CD4-positive, alpha-beta memory T cell (primary cell): Measurements from ENCODE around the gene ARHGAP42. TPM values are rescaled to one million over a fixed set of nuclear protein-coding genes. Genes with fewer than 3 reads are reported as not detected.

Source experiments
- CTCF ChIA-PET: fragments of 350-600 bp; sonication (Branson Sonifier 250); formaldehyde crosslinking; loops from one replicate; lab custom pipeline; 2021; ENCODE audit warnings: inconsistent platforms; ENCODE audit not compliant: partially characterized antibody; lab: Charles Lee
- POLR2A ChIA-PET: fragments of 350-600 bp; sonication (Branson Sonifier 250); formaldehyde crosslinking; loops from one replicate; lab custom pipeline; 2021; ENCODE audit not compliant: partially characterized antibody; lab: Charles Lee
- DNase-seq, 5 donors: peaks; one replicate each; pipeline versions ENCODE4 v3.0.0 to v3.0.0-alpha.2; 2020 to 2022; ENCODE audit warnings: mixed read lengths in 1 of 5
- H3K27ac ChIP-seq: one replicate; pipeline ENCODE4 v1.7.0; 2013; ENCODE audit warnings: low read depth, low read length
- H3K27me3 ChIP-seq: 2 replicates; pipeline ENCODE4 v1.7.0; 2013; ENCODE audit warnings: mild to moderate bottlenecking, low read length, moderate library complexity; ENCODE audit not compliant: insufficient read depth
- H3K36me3 ChIP-seq: 2 replicates; pipeline ENCODE4 v1.7.0; 2013; ENCODE audit warnings: mild to moderate bottlenecking, low read length, moderate library complexity; ENCODE audit not compliant: insufficient read depth
- H3K4me1 ChIP-seq: 2 replicates; pipeline ENCODE4 v1.7.0; 2013; ENCODE audit warnings: mild to moderate bottlenecking, low read length, moderate library complexity; ENCODE audit not compliant: insufficient read depth
- H3K4me3 ChIP-seq, 2 donors: one replicate each; pipeline ENCODE4 v1.7.0; 2013; ENCODE audit warnings: low read length in 2 of 2, mild to moderate bottlenecking in 1 of 2
- H3K9me3 ChIP-seq, 2 donors: one replicate each; pipeline ENCODE4 v1.7.0; 2013; ENCODE audit warnings: low read length in 2 of 2, control low read depth in 1 of 2; ENCODE audit not compliant: control insufficient read depth in 1 of 2
- H3K27ac Mint-ChIP-seq, 7 donors: one replicate each; pipeline ENCODE4 v1.8.0; 2020 to 2021; ENCODE audit warnings: mixed read lengths in 7 of 7, mild to moderate bottlenecking in 6 of 7, inconsistent platforms in 3 of 7, moderate library complexity in 3 of 7
- H3K27me3 Mint-ChIP-seq, 2 donors: one replicate each; pipeline ENCODE4 v1.8.0; 2020 to 2021; ENCODE audit warnings: mixed read lengths in 2 of 2
- H3K36me3 Mint-ChIP-seq, 2 donors: one replicate each; pipeline ENCODE4 v1.8.0; 2020 to 2021; ENCODE audit warnings: mixed read lengths in 2 of 2, inconsistent platforms in 1 of 2, mild to moderate bottlenecking in 1 of 2
- H3K4me1 Mint-ChIP-seq, 4 donors: one replicate each; pipeline ENCODE4 v1.8.0; 2020 to 2021; ENCODE audit warnings: mixed read lengths in 4 of 4, mild to moderate bottlenecking in 1 of 4
- H3K4me3 Mint-ChIP-seq, 8 donors: one replicate each; pipeline ENCODE4 v1.8.0; 2020 to 2021; ENCODE audit warnings: mixed read lengths in 8 of 8, mild to moderate bottlenecking in 7 of 8, moderate library complexity in 6 of 8, inconsistent platforms in 3 of 8
- H3K9me3 Mint-ChIP-seq, 8 donors: one replicate each; pipeline ENCODE4 v1.8.0; 2020 to 2021; ENCODE audit warnings: mixed read lengths in 8 of 8, mild to moderate bottlenecking in 5 of 8, inconsistent platforms in 3 of 8, moderate library complexity in 1 of 8
- intact Hi-C: fragments of 100-400 bp; cut with micrococcal nuclease; formaldehyde crosslinking; loops from one replicate; pipeline ENCODE4 v1.15.1; 2023
- polyA plus RNA-seq, 2 donors: library from polyadenylated mRNA; unstranded; fragments of 300-500 nt; fragmentation: Illumina TruSeq; gene quantifications; one replicate each; pipeline ENCODE4 v1.2.3, GENCODE V29; 2021
- total RNA-seq, 2 experiments: library from RNA; stranded (reverse); gene quantifications; one replicate each; pipeline ENCODE4 v1.2.3, GENCODE V29; 2021

The ARHGAP42 gene
- total and polyA plus RNA-seq, 4 experiments from 2014 or later, result not detected

DNA sequence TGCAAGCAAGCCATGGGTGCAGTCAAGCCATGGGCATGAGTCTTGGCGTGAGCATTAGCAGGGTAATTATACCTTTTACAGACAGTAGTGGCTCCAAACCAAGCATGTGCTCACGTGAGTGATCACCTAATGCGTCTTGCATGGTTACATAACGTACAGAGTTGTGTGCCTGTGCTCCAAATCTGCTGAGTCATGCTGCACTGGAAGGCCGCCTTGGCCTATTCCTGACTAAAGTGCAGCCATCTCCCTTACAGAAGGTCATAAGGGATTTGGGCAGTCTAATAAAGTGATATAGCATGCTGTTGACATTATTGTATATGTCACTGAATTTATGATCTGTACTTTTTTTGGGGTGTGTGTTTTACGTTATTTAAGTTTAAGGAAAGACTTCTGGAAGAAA is 102.4 kb downstream of the ARHGAP42 start:
- intact Hi-C loops, result no loop called here

GRCh38 chr11:100790073-100790472 is 103.0 kb downstream of the ARHGAP42 start:
- Histone ChIP-seq H3K9me3 (peaks cover 0 to 3% of the 10 kb centered on the region in 2 donors), H3K27ac (no peak overlapping the region), H3K27me3 (no peaks in the 10 kb centered on the region), H3K4me3 (no peak overlapping the region), H3K36me3 (no peaks in the 10 kb centered on the region), H3K4me1 (no peaks in the 10 kb centered on the region)
- no peaks in the 10 kb centered on the region for H3K36me3 Mint-ChIP-seq
- H3K27ac Mint-ChIP-seq, result no peak overlapping the region
- ChIA-PET CTCF (no interaction called here), POLR2A (no interaction called here)
- H3K27me3 Mint-ChIP-seq, result no peaks in the 10 kb centered on the region
- no peak overlapping the region for H3K4me3 Mint-ChIP-seq
- H3K4me1 Mint-ChIP-seq, result no peaks in the 10 kb centered on the region
- intact Hi-C loops, result no loop called here
- DNase-seq, result no peak
- H3K9me3 Mint-ChIP-seq, result peaks cover 0 to 10% (median 3%) of the 10 kb centered on the region in 8 donors

More for the DNA sequence above, 102.4 kb downstream of the ARHGAP42 start:
- peaks cover 0 to 10% (median 3%) of the 10 kb centered on the region in 8 donors for H3K9me3 Mint-ChIP-seq
- DNase-seq, result no peak
- H3K36me3 ChIP-seq, result no peaks in the 10 kb centered on the region
- H3K27me3 ChIP-seq, result no peaks in the 10 kb centered on the region
- H3K9me3 ChIP-seq, result peaks cover 0 to 3% of the 10 kb centered on the region in 2 donors
- no peak overlapping the region for H3K4me3 Mint-ChIP-seq
- CTCF ChIA-PET, result no interaction called here
- H3K27ac ChIP-seq, result no peak overlapping the region
- H3K4me3 ChIP-seq, result no peak overlapping the region
- no peaks in the 10 kb centered on the region for H3K4me1 Mint-ChIP-seq
- POLR2A ChIA-PET, result no interaction called here
- H3K4me1 ChIP-seq, result no peaks in the 10 kb centered on the region
- H3K27me3 Mint-ChIP-seq, result no peaks in the 10 kb centered on the region
- no peaks in the 10 kb centered on the region for H3K36me3 Mint-ChIP-seq
- no peak overlapping the region for H3K27ac Mint-ChIP-seq

- no peaks in the 10 kb centered on the region for H3K36me3 ChIP-seq
- no peaks in the 10 kb centered on the region for H3K27me3 Mint-ChIP-seq
- H3K4me3 Mint-ChIP-seq, result no peak overlapping the region
- H3K36me3 Mint-ChIP-seq, result no peaks in the 10 kb centered on the region
- H3K4me1 Mint-ChIP-seq, result no peaks in the 10 kb centered on the region
- H3K27ac Mint-ChIP-seq, result no peak overlapping the region
- no peak overlapping the region for H3K4me3 ChIP-seq
- H3K27me3 ChIP-seq, result no peaks in the 10 kb centered on the region
- no peak overlapping the region for H3K27ac ChIP-seq
- peaks cover 0 to 10% (median 3%) of the 10 kb centered on the region in 8 donors for H3K9me3 Mint-ChIP-seq
- DNase-seq, result no peak
- peaks cover 0 to 3% of the 10 kb centered on the region in 2 donors for H3K9me3 ChIP-seq
- H3K4me1 ChIP-seq, result no peaks in the 10 kb centered on the region
- POLR2A ChIA-PET, result no interaction called here
- intact Hi-C loops, result no loop called here
- CTCF ChIA-PET, result no interaction called here
Observed at GRCh38 chr11:100791103-100791502, 104.0 kb downstream of the ARHGAP42 start.

- peaks cover 0 to 10% (median 3%) of the 10 kb centered on the region in 8 donors for H3K9me3 Mint-ChIP-seq
Observed at GRCh38 chr11:100791860-100792259, 104.8 kb downstream of the ARHGAP42 start.

DNA sequence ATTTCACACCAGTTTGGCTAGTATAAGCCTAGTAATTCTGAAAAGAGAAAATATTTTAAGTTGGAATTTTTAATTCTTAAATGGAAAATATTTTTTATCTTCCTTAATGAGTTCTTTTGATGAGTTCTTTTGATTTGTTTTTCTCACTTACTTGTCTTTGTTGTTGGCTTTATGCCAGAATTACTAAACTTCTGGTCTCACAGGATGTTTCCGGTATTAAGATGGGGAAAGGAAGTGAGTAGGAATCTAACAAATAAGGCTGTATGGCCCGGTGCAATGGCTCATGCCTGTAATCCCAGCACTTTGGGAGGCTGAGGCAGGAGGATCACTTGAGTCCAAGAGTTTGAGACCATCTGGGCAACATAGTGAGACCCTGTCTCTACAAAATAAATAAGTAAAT is 106.4 kb downstream of the ARHGAP42 start:
- H3K27me3 ChIP-seq, result no peaks in the 10 kb centered on the region
- no peak overlapping the region for H3K27ac ChIP-seq
- POLR2A ChIA-PET, result no interaction called here

More at GRCh38 chr11:100791860-100792259, 104.8 kb downstream of the ARHGAP42 start:
- Histone ChIP-seq H3K9me3 (peaks cover 0 to 3% of the 10 kb centered on the region in 2 donors), H3K27ac (no peak overlapping the region), H3K4me1 (no peaks in the 10 kb centered on the region), H3K36me3 (no peaks in the 10 kb centered on the region), H3K4me3 (no peak overlapping the region), H3K27me3 (no peaks in the 10 kb centered on the region)
- no peaks in the 10 kb centered on the region for H3K4me1 Mint-ChIP-seq
- H3K27ac Mint-ChIP-seq, result no peak overlapping the region
- no peaks in the 10 kb centered on the region for H3K36me3 Mint-ChIP-seq
- ChIA-PET CTCF (no interaction called here), POLR2A (no interaction called here)
- no peaks in the 10 kb centered on the region for H3K27me3 Mint-ChIP-seq
- no peak for DNase-seq
- no peak overlapping the region for H3K4me3 Mint-ChIP-seq
- intact Hi-C loops, result no loop called here

DNA sequence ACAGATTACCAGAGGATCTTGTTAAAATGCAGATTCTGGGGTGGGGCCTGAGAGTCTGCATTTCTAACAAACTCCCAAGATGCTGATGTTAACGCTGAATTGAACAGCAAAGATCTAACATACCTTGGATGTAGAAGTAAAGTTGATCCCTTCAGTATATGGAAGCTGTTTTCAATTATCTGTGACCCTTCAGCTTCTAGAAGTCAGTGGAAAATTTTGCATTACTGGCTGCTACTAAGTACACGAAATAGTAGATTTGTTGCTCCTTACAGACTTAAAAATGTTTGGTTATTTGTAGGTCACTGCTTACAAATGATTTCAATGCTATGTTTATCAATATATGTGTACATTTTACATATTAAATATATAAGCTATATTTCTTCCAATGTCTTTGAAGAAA is 107.4 kb downstream of the ARHGAP42 start:
- intact Hi-C loops, result no loop called here

More for the DNA sequence above, 106.4 kb downstream of the ARHGAP42 start:
- Histone ChIP-seq H3K4me1 (no peaks in the 10 kb centered on the region), H3K9me3 (peaks cover 0 to 3% of the 10 kb centered on the region in 2 donors), H3K36me3 (no peaks in the 10 kb centered on the region), H3K4me3 (no peak overlapping the region)
- Mint-ChIP-seq H3K27me3 (no peaks in the 10 kb centered on the region), H3K9me3 (peaks cover 0 to 4% (median 2%) of the 10 kb centered on the region in 8 donors), H3K27ac (no peak overlapping the region), H3K4me3 (no peak overlapping the region), H3K36me3 (no peaks in the 10 kb centered on the region), H3K4me1 (no peaks in the 10 kb centered on the region)
- no peak for DNase-seq
- intact Hi-C loops, result no loop called here
- CTCF ChIA-PET, result no interaction called here

DNA sequence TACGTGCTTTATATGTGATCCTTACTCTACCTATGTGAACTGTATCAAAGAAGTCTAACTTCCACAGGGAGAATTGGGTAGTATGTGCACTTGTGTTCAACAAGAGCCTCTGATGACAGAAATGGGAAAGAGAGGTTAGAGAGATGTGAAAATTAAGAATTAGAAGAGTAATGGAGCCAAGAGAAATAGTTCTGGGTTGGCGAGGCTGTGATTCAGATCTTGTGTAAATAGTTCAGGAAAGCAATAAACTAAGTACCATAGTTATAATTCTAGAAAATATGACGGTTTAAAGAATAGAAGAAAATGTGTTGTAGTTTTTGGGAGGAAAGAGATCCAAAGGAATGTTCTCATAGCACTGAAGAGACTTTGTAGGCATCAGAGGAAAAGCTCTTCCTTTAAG is 112.4 kb downstream of the ARHGAP42 start:
- Mint-ChIP-seq H3K27me3 (no peaks in the 10 kb centered on the region), H3K27ac (no peak overlapping the region), H3K4me1 (no peaks in the 10 kb centered on the region), H3K9me3 (peaks cover 0 to 6% (median 0%) of the 10 kb centered on the region in 8 donors), H3K36me3 (no peaks in the 10 kb centered on the region), H3K4me3 (no peak overlapping the region)
- POLR2A ChIA-PET, result no interaction called here
- Histone ChIP-seq H3K36me3 (no peaks in the 10 kb centered on the region), H3K27ac (no peak overlapping the region), H3K9me3 (no peaks in the 10 kb centered on the region), H3K4me3 (no peak overlapping the region), H3K27me3 (no peaks in the 10 kb centered on the region), H3K4me1 (no peaks in the 10 kb centered on the region)
- intact Hi-C loops, result no loop called here
- CTCF ChIA-PET, result no interaction called here
- DNase-seq, result no peak

More for the DNA sequence above, 107.4 kb downstream of the ARHGAP42 start:
- no peaks in the 10 kb centered on the region for H3K27me3 Mint-ChIP-seq
- H3K4me3 ChIP-seq, result no peak overlapping the region
- DNase-seq, result no peak
- no peaks in the 10 kb centered on the region for H3K4me1 ChIP-seq
- no peaks in the 10 kb centered on the region for H3K27me3 ChIP-seq
- H3K36me3 ChIP-seq, result no peaks in the 10 kb centered on the region
- no peaks in the 10 kb centered on the region for H3K4me1 Mint-ChIP-seq
- no peaks in the 10 kb centered on the region for H3K36me3 Mint-ChIP-seq
- H3K9me3 Mint-ChIP-seq, result peaks cover 0 to 4% (median 2%) of the 10 kb centered on the region in 8 donors
- H3K9me3 ChIP-seq, result peaks cover 0 to 3% of the 10 kb centered on the region in 2 donors
- no peak overlapping the region for H3K27ac ChIP-seq
- ChIA-PET POLR2A (no interaction called here), CTCF (no interaction called here)
- H3K27ac Mint-ChIP-seq, result no peak overlapping the region
- no peak overlapping the region for H3K4me3 Mint-ChIP-seq

GRCh38 chr11:100800202-100800601 is 113.1 kb downstream of the ARHGAP42 start:
- H3K9me3 ChIP-seq, result no peaks in the 10 kb centered on the region
- H3K9me3 Mint-ChIP-seq, result peaks cover 0 to 6% (median 0%) of the 10 kb centered on the region in 8 donors
- H3K27me3 ChIP-seq, result no peaks in the 10 kb centered on the region
- no peak overlapping the region for H3K4me3 ChIP-seq
- H3K4me3 Mint-ChIP-seq, result no peak overlapping the region
- CTCF ChIA-PET, result no interaction called here
- H3K27ac ChIP-seq, result no peak overlapping the region
- DNase-seq, result no peak
- H3K36me3 Mint-ChIP-seq, result no peaks in the 10 kb centered on the region
- H3K4me1 Mint-ChIP-seq, result no peaks in the 10 kb centered on the region
- H3K36me3 ChIP-seq, result no peaks in the 10 kb centered on the region
- no peaks in the 10 kb centered on the region for H3K27me3 Mint-ChIP-seq
- POLR2A ChIA-PET, result no interaction called here
- intact Hi-C loops, result no loop called here
- H3K4me1 ChIP-seq, result no peaks in the 10 kb centered on the region
- H3K27ac Mint-ChIP-seq, result no peak overlapping the region
